OCI-LY3 (cell line): ENCODE results near the gene POP4.

ENCODE experiments used
- H2AFZ ChIP-seq: fragments of 200-600, 300-600 bp; shearing (Covaris generic); 2 replicates; pipeline ENCODE4 v1.6.0; 2014; ENCODE audit warnings: antibody characterized with exemption, low read depth, low read length
- H3K27ac ChIP-seq: fragments of 200-600, 300-600 bp; sonication (generic); 2 replicates; pipeline ENCODE4 v1.5.1; 2014; ENCODE audit warnings: mild to moderate bottlenecking, low read length, moderate library complexity, mixed read lengths
- H3K27me3 ChIP-seq: fragments of 200-600, 300-600 bp; sonication (generic); 2 replicates; pipeline ENCODE4 v1.6.1; 2014; ENCODE audit warnings: low read depth, low read length, mixed read lengths
- H3K36me3 ChIP-seq: fragments of 200-600, 300-600 bp; sonication (generic); replicated peaks from 2 replicates; pipeline ENCODE3; 2014; ENCODE audit warnings: low read depth, low read length, mixed read lengths
- H3K4me1 ChIP-seq: fragments of 300-600, 200-600 bp; sonication (generic); 2 replicates; pipeline ENCODE4 v1.6.1; 2014; ENCODE audit warnings: low read length, mixed read lengths
- H3K4me2 ChIP-seq: fragments of 200-600, 300-600 bp; sonication (generic); 2 replicates; pipeline ENCODE4 v1.6.1; 2014; ENCODE audit warnings: low read length, mixed read lengths
- H3K4me3 ChIP-seq: fragments of 300-600, 200-600 bp; sonication (generic); 2 replicates; pipeline ENCODE4 v1.5.1; 2014; ENCODE audit warnings: antibody characterized with exemption, mild to moderate bottlenecking, low read length, moderate library complexity
- H3K79me2 ChIP-seq: fragments of 300-600, 200-600 bp; shearing (Covaris generic); 2 replicates; pipeline ENCODE4 v1.6.1; 2014; ENCODE audit warnings: mild to moderate bottlenecking, low read length, mixed read lengths
- H3K9ac ChIP-seq: fragments of 300-600, 200-600 bp; shearing (Covaris generic); 2 replicates; pipeline ENCODE4 v1.6.0; 2014; ENCODE audit warnings: mild to moderate bottlenecking, low read length, moderate library complexity
- H3K9me3 ChIP-seq: fragments of 200-600, 300-600 bp; shearing (Covaris generic); 2 replicates; pipeline ENCODE4 v1.6.1; 2014; ENCODE audit warnings: low read length, mixed read lengths; ENCODE audit not compliant: insufficient read depth
- H4K20me1 ChIP-seq: fragments of 200-600, 300-600 bp; sonication (generic); 2 replicates; pipeline ENCODE4 v1.6.1; 2016; ENCODE audit warnings: low read length, mixed read lengths; ENCODE audit not compliant: insufficient read depth
- EZH2phosphoT487 ChIP-seq: fragments of 200-600 bp; shearing (Covaris generic); IDR thresholded peaks from 2 replicates; pipeline ENCODE4 v1.6.1; 2018; ENCODE audit warnings: antibody characterized with exemption, mixed run types, low read depth
- TF ChIP-seq, protein P1 (sequence below): fragments of 200-600, 300-600 bp; sonication (generic); IDR thresholded peaks from 2 replicates; pipeline ENCODE4 v1.5.1; 2014; ENCODE audit warnings: antibody characterized with exemption, low read length, low read depth

The POP4 gene

DNA sequence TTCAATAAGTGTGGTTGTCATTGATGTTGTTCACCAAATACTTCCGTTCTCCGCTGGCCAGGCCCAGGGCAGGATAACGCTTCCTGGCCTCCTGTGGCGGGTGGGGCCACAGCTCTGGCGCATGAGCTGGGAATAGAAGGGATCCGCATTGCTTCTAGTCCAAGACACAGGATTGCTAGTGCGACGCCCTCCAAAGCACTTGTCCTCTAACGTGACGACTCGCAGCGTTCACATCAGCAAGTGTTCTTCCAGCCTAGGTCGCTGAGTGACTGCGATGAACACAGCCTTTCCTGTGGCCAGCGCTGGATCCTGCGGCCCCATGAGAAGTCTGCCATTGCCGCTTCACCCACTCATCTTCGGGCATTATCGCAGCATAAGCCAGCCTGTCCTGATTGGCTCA, 40.9 kb upstream of the POP4 start:
- Histone ChIP-seq H3K9ac (no peak overlapping the region), H3K36me3 (no peaks in the 10 kb centered on the region), H3K9me3 (no peaks in the 10 kb centered on the region; the same call in 1 of the 2 replicates), H3K4me1 (no peaks in the 10 kb centered on the region), H4K20me1 (no peaks in the 10 kb centered on the region), H3K79me2 (no peaks in the 10 kb centered on the region), H2AFZ (no peak overlapping the region), H3K4me2 (no peak overlapping the region), H3K4me3 (no peak overlapping the region), H3K27me3 (peaks cover 23% of the 10 kb centered on the region), H3K27ac (no peak overlapping the region)
- no peak for TF ChIP-seq EZH2phosphoT487
- TF ChIP-seq, protein P1, sequence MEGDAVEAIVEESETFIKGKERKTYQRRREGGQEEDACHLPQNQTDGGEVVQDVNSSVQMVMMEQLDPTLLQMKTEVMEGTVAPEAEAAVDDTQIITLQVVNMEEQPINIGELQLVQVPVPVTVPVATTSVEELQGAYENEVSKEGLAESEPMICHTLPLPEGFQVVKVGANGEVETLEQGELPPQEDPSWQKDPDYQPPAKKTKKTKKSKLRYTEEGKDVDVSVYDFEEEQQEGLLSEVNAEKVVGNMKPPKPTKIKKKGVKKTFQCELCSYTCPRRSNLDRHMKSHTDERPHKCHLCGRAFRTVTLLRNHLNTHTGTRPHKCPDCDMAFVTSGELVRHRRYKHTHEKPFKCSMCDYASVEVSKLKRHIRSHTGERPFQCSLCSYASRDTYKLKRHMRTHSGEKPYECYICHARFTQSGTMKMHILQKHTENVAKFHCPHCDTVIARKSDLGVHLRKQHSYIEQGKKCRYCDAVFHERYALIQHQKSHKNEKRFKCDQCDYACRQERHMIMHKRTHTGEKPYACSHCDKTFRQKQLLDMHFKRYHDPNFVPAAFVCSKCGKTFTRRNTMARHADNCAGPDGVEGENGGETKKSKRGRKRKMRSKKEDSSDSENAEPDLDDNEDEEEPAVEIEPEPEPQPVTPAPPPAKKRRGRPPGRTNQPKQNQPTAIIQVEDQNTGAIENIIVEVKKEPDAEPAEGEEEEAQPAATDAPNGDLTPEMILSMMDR = no peak

DNA sequence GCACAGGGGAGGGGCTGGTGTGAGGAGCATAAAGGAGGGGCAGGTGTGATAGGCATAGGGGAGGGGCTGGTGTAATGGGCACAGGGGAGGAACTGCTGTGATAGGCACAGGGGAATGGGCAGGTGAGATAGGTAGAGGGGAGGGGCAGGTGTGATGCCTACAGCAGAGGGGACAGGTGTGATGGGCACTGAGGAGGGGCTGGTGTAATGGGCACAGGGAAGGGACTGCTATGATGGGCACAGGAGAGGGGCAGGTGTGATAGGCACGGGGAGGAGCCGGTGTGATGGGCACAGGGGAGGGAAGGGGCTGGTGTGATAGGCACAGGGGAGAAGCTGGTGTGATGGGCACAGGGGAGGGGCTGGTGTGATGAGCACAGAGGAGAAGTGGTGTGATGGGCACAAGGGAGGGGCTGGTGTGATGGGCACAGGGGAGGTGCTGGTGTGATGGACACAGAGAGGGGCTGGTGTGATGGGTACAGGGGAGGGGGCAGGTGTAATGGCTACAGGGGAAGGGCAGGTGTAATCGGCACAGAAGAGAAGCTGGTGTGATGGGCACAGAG, 39.5 kb upstream of the POP4 start:
- Histone ChIP-seq H3K27me3 (peaks cover 32% of the 10 kb centered on the region), H3K36me3 (no peaks in the 10 kb centered on the region), H3K4me2 (no peak overlapping the region), H3K4me3 (no peak overlapping the region), H3K27ac (no peak overlapping the region), H3K4me1 (no peaks in the 10 kb centered on the region), H3K9me3 (no peaks in the 10 kb centered on the region), H3K79me2 (no peaks in the 10 kb centered on the region), H4K20me1 (no peaks in the 10 kb centered on the region), H2AFZ (no peak overlapping the region), H3K9ac (no peak overlapping the region)
- TF ChIP-seq, protein P1 = no peak
- no peak for TF ChIP-seq EZH2phosphoT487

DNA sequence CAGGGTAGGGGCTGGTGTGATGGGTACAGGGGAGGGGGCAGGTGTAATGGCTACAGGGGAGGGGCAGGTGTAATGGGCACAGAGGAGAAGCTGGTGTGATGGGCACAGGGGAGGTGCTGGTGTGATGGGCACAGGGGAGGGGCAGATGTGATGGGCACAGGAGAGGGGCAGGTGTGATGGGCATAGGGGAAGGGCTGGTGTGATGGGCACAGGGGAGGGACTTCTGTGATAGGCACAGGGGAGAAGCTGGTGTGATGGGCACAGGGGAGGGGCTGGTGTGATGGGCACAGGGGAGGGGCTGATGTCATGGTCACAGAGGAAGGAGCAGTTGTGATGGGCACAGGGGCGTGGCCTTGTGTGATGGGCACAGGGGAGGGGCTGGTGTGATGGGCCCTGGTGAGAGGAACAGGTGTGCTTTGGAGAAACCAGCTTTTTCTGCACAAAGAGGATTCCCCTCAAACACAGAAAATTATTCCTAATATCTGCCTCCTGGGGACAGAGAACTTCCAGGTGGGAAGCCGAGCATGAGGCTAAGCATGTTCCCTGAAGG, 38.6 kb upstream of the POP4 start:
- no peak for TF ChIP-seq EZH2phosphoT487
- TF ChIP-seq, protein P1 = no peak
- no peak overlapping the region for H3K4me2 ChIP-seq
- H2AFZ ChIP-seq = no peak overlapping the region
- no peaks in the 10 kb centered on the region for H3K9me3 ChIP-seq
- H3K4me1 ChIP-seq = no peaks in the 10 kb centered on the region
- H3K4me3 ChIP-seq = no peak overlapping the region
- H4K20me1 ChIP-seq = no peaks in the 10 kb centered on the region
- H3K36me3 ChIP-seq = no peaks in the 10 kb centered on the region
- H3K27me3 ChIP-seq = peaks cover 40% of the 10 kb centered on the region
- H3K9ac ChIP-seq = no peak overlapping the region
- no peaks in the 10 kb centered on the region for H3K79me2 ChIP-seq
- H3K27ac ChIP-seq = no peak overlapping the region

DNA sequence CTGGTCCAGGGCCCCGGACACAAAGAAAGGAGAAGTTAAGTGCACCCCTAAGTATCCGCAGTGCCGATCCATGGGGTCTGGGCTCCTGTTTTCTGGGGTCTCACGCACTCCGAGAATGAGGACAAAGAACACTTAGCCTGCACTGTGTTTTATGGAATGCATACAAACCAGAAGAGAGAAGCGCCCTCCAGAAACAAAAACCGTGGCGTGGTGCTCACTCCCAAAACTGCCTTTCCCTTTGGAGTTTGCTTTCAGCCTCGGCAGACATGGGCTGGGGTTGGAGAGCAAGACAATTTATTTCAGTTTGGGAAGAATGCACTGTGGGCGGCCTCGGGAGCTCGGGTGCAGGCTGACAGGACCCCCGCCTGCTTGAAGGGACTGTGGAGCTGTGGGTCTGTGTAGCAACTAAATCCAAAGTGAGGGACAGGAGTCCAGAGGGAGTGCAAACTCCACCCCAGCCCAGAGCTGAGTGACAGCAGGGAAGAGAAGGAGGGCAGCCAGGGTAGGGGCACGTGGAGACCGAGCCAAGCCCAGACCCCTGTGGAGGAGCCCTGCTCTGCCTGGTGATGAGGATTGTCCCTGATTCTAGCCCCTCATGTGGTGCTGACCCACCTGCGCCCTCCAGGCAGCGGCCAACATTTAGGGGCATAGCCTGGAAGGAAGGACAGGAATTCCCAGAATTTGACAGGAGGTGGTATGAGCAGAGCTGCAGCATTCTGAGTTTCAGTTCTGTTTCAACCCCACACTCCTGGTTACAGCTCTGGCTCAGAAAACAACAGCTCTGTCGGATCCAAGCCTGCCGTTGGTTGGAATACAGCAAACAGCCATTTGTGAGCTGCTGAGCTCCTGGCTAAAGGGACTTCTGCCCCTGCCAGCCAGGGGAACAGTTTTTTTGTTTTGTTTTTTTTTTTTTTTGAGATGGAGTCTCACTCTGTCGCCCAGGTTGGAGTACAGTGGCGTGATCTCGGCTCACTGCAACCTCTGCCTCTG, 37.8 kb upstream of the POP4 start:
- Histone ChIP-seq H4K20me1 (no peaks in the 10 kb centered on the region), H3K4me1 (no peaks in the 10 kb centered on the region), H3K36me3 (no peaks in the 10 kb centered on the region), H3K4me2 (no peak overlapping the region), H3K9me3 (no peaks in the 10 kb centered on the region), H3K27me3 (peaks cover 49% of the 10 kb centered on the region), H3K9ac (no peak overlapping the region), H2AFZ (no peak overlapping the region), H3K79me2 (no peaks in the 10 kb centered on the region), H3K27ac (no peak overlapping the region), H3K4me3 (no peak overlapping the region)
- TF ChIP-seq, protein P1 = no peak
- TF ChIP-seq EZH2phosphoT487 = no peak
